Middle frontal gyrus (tissue), 1 donor: ENCODE data around the gene STPG3.

Source experiments
- DNase-seq: peaks from one replicate; pipeline ENCODE4 v3.0.0-alpha.2; 2015; ENCODE audit warnings: low spot score; ENCODE audit errors: extremely low spot score

Gene STPG3

GRCh38 chr9:137251194-137251461, at the start of gene STPG3:
Gene STPG3, plus strand, starts transcription at chr9:137251286. Its CDS starts 1 bp downstream, at chr9:137251287.
- DNase-seq: no peak

GRCh38 chr9:137202966-137203365, 48.1 kb upstream of the STPG3 start:
- no peak for DNase-seq

GRCh38 chr9:137204731-137205125, 46.4 kb upstream of the STPG3 start:
- no peak for DNase-seq

GRCh38 chr9:137205126-137206069, 45.7 kb upstream of the STPG3 start, which contains the start of the genes NDOR1 and TMEM203:
Gene NDOR1, plus strand, starts transcription at chr9:137205700. Its CDS starts 78 bp downstream, at chr9:137205778.
Gene TMEM203, minus strand, starts transcription at chr9:137205648. Its CDS starts 234 bp downstream, at chr9:137205414.
- DNase-seq: peak; percentile 78

- DNase-seq: no peak
Observed at GRCh38 chr9:137206602-137207001, 44.5 kb upstream of the STPG3 start.

GRCh38 chr9:137211532-137211931, 39.6 kb upstream of the STPG3 start:
- DNase-seq: no peak

GRCh38 chr9:137212520-137212919, 38.6 kb upstream of the STPG3 start:
- no peak for DNase-seq

- no peak for DNase-seq
Observed at GRCh38 chr9:137213160-137214060, 37.7 kb upstream of the STPG3 start.

GRCh38 chr9:137214620-137215019, 36.5 kb upstream of the STPG3 start:
- DNase-seq: no peak

GRCh38 chr9:137215196-137215986, 35.7 kb upstream of the STPG3 start:
- DNase-seq: no peak

- DNase-seq: no peak
Observed at GRCh38 chr9:137216188-137216965, 34.7 kb upstream of the STPG3 start.

GRCh38 chr9:137217276-137218211, 33.5 kb upstream of the STPG3 start:
- DNase-seq: no peak

GRCh38 chr9:137218212-137218753, 32.8 kb upstream of the STPG3 start:
- DNase-seq: no peak

- DNase-seq: no peak
Observed at GRCh38 chr9:137218754-137219271, 32.3 kb upstream of the STPG3 start.

GRCh38 chr9:137219757-137220316, 31.2 kb upstream of the STPG3 start:
- DNase-seq: no peak

GRCh38 chr9:137220317-137221094, 30.6 kb upstream of the STPG3 start:
- no peak for DNase-seq

- DNase-seq: no peak
Observed at GRCh38 chr9:137221095-137221505, 30.0 kb upstream of the STPG3 start.
